ENCODE measurements around the gene CACNA1B.
"Not testable (repeated sequence)": the region's sequence is repeated elsewhere in the genome, so short reads cannot be mapped to it uniquely, and the experiment has no call there.

The CACNA1B gene

DNA sequence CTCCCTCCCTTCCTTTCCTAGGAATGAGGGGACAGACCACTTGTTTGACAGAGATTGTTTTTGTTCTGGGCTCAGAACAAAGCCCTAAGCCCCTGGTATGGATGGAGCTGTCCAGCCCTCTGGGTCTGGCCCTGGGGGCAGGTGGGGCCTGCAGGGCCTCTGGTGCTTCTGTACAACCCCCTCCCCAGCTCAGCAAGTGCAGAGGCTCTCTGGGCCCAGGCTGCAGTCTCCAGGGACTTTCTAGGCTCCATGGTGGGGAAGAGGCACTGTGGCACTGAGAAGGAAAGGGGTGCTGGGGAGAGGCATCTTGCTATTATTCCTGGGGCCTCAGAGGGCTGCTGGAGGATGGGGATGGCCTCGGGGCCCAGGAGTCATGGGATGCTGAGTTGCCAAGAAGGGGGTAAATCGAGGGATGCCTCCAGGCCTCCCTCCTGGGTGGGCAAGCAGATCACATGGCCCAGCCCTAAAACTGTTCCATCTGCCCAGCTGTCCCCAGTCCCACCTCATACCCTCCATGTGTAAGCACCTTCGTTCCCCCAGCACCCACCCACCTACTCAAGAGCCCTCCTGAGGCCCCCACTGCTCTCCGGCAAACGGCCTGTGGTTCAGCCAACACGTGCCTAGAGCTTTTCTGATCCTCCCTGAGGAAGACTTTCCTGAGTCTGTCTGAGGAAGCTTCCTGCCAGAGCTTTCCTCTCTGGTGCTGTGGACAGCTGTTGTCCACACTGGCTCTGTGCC is 225.7 kb downstream of the CACNA1B start:
- DNase-seq: no peak

DNA sequence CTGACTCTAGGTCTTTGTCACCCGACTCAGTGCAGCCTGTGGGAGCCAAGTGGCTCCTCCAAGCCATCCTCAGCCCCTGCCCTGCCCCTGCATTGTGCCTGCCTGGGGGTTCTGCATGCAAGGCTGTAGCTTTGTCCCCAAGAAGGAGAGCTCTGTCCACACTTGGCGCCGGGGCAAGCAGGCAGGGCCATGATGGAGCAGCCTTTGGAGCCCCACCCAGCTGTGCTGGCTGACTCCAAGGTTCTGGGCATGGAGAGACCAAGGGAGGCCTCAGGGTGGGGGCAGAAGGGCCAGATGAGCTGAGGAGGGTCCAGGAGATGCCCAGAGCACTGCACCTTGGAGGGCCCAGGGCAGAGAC is 226.2 kb downstream of the CACNA1B start:
- DNase-seq: no peak

DNA sequence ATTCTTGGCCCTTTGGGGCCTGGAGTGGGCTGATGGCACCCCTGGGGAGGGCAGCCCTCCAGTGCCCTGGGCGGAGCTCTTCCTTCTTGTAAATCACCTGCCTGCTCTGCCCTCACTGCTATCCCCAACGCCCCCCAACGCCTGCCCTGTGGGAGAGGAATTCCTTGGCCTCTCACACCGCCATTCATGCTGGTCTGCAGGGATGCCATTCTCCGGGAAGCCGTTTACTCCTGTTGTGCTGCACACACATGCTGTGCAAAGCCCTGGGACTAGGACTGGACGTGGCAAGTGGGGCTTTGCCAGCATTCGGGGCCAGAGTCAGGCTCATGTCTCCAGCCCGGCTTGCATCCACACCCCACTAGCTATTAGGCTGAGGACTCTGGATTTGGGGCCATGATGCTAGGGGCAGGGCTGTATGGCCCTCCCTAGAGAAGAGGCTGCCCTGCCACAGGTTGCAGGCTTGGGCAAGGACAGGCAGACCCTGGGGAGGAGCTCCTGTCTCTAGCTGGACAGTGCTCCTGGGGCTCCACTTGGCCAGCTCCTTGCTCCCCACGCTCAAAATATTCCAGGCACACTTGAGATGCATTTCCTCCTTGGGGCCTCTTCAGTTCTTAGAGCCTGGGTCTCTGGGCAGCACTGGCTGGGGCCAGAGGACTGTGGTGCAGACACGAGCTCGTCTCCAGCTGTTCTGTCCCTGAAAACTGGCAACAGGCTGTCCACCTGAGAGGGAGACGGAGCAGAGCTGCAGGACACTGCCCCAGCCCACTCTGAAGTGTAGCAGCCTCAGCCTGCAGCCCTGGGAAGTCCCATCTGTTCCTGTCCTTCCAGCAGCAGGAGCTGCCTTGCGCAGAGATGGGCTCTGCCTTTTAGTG is 226.9 kb downstream of the CACNA1B start:
- DNase-seq: no peak

DNA sequence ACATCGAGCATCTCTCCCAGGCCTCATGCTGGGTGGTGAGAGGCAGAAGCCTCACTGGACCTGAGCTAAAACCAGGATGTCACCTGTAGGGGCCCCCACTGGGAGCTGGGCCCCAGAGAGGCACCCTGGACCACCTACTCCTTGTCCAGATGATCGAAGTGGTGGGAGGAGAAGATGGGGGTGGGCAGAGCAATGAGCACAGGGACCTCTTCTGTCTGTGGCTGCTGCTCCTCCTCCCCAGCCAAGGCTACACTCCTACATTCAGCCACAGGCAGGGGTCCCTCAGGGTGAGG is 227.5 kb downstream of the CACNA1B start:
- no peak for DNase-seq

DNA sequence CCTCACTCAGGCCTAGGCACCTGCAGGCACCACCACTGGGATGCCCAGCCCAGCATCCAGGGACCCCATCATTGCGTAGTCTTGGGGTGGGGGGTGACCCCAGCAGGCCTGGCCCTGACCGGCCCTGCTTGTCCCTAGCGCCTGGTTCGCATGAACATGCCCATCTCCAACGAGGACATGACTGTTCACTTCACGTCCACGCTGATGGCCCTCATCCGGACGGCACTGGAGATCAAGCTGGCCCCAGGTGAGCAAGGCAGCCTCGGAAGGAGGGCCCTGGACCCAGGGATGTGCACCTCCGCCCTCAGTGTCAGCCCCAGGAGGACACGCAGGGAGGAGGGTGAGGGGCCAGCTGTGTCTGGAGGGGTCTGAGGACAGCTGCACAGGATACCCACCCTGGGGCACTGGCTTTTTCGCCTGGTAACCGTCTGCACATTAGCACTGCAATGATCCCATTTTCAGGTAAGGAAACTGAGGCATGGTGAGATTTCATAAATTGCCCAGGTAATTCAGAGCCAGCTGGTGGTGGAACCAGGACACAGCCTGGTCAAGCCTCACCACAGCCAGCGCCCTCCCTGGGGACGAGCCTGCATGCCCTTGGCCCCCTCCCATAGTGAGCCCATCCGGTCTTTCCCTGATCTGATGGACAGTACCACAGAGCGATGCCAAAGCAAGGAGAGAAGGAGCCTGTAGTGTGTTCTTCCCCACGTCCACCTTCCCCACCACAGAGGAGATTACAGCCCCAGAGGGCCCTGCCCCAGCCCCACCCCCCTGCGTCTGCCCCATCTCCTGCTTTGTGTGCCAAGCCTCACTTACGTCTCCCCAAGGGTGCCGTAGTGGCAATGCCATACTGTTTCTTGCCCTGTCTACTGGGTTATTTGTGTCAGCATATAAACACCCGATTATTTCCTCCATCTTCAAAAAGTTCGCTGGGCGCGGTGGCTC is 228.3 kb downstream of the CACNA1B start:
- no peak for DNase-seq

DNA sequence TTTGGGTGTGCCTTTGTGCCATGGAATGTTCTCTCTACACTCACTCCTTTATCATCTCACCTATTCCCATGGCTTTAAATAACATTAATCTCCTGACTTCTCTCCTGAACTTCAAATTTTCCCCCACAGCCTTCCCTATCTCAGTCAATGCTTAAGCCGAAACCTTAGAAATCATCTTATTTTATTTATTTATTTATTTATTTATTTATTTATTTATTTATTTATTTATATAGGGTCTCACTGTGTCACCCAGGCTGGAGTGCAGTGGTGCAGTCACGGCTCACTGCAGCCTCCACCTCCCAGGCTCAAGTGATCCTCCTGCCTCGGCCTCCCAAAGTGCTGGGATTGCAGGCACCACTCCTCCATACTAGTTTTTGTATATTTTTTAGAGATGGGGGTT is 229.5 kb downstream of the CACNA1B start:
- not testable (repeated sequence) for DNase-seq

DNA sequence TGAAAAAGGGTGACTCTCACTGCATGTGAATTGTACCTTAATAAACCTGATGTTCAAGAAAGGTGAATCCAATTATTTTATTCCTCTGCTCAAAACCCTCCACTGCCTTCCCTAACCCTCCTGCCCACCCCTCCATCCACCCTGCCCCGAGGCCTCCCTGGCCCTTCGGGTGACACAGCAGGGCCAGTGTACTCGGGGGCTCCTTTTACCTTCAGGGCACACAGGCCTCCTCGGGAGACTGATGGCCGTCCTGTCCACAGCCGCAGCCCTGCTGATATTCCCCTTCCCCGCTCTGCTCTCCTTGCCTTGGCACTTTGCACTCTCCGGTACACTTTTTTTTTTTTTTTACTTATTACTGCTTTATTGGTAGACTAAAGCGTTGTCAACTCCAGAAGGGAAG is 234.0 kb downstream of the CACNA1B start:
- DNase-seq: no peak

DNA sequence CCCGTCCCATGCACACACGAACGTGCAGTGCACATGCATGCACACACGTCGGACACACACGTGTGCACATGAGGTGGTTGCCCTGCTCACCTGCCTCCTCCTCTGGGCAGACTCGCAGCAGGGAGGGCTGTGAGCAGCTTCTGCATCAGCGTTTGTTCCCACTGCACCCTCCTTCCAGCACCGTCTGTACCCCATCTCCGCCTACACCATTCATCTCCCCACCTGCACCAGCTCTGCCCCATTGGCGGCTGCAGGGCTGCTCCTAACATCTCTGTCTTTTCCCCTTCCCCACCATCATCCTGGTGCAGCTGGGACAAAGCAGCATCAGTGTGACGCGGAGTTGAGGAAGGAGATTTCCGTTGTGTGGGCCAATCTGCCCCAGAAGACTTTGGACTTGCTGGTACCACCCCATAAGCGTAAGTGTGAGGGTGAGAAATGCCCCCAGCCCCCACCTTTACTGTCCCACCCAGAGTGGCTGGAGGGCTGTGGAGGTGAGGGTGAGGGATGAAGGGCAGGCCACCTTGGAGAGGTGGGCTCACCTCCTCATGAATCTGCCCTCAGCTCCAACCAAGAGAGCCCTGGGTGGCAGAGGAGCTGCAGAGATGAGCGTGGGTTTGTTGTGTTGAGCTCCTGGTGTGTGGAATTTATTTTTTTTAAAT is 234.6 kb downstream of the CACNA1B start:
- DNase-seq: no peak

DNA sequence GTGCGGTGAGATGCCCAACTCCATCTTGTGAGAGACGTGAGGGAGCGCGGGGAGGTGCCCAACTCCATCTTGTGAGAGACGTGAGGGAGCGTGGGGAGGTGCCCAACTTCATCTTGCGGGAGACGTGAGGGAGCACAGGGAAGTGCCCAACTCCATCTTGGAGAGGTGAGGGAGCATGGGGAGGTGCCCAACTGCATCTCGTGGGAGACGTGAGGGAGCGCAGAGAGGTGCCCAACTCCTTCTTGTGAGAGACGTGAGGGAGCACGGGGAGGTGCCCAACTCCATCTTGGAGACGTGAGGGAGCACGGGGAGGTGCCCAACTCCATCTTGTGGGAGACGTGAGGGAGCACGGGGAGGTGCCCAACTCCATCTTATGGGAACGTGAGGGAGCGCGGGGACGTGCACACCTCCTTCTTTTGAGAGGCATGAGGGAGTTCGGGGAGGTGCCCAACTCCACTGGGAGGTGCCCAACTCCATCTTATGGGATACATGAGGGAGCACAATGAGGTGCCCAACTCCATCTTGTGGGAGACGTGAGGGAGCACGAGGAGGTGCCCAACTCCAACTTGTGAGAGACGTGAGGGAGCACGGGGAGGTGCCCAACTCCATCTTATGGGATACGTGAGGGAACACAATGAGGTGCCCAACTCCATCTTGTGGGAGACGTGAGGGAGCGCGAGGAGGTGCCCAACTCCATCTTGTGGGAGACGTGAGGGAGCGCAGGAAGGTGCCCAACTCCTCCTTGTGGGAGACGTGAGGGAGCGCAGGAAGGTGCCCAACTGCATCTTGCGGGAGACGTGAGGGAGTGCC is 235.4 kb downstream of the CACNA1B start:
- DNase-seq: no peak

DNA sequence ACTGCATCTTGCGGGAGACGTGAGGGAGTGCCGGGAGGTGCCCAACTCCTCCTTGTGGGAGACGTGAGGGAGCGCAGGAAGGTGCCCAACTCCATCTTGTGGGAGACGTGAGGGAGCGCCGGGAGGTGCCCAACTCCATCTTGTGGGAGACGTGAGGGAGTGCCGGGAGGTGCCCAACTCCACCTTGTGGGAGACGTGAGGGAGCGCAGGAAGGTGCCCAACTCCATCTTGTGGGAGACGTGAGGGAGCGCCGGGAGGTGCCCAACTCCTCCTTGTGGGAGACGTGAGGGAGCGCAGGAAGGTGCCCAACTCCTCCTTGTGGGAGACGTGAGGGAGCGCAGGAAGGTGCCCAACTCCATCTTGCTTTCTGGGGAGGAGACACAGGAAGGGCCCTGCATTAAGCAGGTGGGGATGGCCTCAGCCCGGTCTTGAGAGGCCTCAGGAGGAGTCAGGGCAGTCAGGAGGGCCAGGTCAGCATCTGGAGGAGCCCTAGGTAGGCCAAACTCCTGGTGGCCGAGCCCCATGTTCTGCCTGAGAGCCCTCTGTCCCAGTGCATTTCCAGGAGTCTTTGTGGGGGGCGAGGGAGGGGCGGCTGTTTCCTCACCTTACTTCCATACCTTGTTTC is 236.2 kb downstream of the CACNA1B start:
- not testable (repeated sequence) for DNase-seq

DNA sequence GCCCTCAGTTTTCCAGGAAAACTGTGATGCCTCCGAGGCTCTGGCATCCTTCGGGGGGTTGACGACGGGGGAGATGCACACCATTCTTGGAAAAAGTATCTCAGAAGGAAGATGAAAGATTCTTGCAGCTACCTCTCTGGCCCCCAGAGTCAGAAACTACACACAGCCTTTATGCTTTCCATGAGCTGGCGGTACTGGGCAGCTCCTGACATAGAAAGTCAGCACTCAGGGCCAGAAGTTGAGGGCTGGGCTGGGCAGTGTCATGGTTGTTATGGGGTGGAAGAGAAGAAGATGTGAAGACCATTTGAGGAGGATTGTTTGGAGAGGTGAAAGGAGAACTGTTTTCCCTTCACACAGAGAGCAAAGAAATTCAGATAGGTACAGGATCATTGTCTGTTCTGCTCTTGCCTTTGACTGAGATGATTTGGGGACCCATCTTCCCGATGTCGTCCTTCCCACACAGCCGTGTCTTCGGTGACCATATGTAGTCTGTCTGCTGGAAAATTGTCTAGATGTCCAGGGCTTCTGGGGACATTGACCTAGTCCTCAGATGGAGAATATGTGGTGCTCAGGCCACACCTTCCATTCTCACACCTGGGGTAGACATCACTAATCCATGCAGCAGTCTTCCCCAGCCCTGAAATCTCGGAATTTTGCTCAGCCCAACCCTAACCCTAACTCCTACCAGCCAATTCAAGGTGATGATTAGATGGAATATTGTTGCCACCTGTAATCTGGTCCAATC is 237.1 kb downstream of the CACNA1B start:
- DNase-seq: no peak

DNA sequence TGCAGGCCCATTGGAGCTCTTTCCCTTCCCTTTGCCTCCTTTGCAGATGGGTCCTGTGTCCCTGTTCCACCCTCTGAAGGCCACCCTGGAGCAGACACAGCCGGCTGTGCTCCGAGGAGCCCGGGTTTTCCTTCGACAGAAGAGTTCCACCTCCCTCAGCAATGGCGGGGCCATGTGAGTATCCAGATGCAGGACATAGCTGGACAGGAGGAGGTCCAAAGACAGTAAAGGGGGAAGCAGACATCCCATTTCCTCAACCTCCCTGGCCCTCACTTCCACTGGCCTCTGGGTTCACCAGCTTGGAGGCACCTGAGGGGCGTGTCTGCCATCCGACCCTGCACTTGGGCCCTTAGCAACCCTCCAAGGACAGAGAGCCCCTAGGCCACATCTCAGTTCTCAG is 237.9 kb downstream of the CACNA1B start:
- no peak for DNase-seq

DNA sequence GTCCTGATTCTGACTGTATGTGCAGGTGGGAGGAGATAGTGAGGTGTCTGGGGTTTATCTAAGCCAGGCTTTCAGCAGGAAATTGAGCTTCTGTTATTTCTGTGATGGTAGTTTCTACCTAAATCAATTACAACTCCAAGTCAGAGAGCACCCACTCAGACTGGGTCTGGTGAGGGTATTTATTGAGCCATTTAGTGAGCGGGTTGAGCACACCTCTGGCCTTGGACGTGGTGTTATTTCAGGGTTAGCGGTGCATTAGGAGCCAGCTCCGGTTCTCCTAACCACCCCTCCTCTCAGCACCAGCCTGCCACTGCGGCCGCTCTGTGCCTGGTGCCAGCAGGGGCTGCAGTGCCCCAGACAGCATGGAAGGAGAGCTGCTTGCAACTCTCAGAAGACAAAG is 238.9 kb downstream of the CACNA1B start:
- no peak for DNase-seq

DNA sequence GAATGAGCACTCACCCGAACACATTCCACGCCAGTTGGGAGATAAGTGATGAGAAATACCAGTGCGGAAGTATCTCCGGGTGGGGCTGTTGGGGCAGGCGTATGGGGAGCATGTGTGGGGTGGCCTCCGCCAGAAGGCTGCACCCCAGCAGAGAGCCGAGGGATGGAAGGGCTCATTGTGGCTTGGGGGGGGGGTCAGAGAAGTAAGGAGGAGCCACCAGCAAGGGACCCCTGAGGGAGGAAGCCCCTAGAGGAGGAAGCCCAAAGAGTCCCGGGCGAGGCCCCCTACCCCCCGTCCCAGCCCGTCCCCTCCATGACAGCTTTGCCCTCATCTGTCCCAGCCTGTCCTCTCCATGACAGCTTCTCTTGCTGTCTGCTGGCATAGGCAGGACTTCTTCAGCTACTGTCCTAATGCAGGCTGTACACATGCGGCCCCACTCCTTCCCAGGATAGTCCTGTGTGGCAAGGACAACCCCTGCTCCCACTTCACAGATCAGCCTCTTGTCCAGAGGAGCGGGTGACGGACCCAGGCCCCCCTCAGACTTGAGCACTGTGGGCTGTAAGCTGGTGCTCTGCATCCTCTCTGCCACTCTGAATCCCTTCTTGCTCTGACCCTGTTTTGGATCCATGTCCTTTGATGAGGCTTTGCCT is 239.6 kb downstream of the CACNA1B start:
- DNase-seq: no peak

DNA sequence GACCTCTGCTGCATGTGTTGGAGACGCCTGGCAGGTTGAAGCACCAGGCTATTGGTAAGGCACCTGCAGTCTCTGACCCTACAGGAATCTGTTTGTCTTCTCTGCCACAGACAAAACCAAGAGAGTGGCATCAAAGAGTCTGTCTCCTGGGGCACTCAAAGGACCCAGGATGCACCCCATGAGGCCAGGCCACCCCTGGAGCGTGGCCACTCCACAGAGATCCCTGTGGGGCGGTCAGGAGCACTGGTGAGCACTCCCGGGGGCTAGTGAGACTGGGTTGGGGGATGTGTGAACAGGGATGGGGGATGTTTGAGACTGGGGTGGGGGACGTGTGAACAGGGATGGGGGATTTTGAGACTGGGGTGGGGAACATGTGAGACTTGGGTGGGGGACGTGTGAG is 240.3 kb downstream of the CACNA1B start:
- no peak for DNase-seq

DNA sequence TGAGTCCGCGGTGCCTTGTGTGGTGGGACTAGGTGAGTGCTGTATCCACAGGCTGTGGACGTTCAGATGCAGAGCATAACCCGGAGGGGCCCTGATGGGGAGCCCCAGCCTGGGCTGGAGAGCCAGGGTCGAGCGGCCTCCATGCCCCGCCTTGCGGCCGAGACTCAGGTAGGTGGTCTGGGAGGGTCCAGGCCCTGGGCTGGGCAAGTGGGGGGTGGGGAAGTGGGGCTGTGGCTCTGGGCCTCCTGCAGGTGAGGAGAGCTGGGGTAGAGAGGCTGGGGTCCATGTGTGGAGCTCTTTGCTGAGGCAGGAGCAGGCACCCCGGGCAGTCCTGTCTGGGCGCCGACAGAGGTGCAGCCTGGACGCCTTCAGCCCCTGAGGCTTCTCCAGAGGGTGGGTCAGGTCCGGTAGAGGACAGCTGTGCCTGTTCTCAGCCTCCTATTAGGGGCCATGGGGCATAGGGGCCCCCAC is 241.1 kb downstream of the CACNA1B start:
- DNase-seq: no peak

DNA sequence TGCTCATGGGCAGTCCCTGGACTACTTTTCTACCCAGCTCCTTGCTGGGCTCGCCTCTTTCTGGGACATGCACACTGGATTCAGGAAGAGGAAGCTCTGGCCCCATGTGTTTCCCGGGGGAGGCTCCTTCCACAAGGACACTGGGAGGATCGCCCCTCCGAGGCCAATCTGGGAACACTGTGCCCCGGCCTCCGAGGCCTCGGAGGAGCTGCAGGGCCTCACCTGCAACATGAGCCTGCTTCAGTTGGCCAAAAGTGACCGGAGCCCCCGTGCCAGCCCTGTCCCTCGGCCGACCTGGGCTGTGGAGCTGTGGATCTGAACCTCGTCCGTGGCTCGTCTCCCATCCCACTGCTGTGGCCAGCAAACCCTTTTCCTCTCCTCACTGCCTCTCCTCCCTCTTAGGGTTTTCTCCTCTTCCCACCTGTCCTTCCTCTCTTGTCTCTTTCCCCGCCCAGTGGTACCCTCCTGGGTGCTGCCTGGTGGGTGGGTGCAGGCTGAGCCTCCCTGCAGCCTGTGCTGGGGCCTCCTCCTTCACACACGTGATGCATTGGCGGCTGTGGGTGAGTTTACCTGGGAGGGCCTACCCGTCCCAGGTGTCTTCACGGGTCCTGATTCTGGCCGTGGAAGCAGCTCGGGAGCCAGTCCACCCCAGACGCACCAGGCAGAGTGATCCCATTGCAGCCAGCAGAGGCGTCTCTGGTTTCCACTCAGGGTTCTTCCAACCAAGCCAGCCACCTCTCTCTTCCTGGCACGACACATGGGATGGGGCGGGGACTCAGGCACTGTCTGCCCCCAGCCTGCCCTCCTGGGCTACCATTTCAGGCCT is 241.8 kb downstream of the CACNA1B start:
- DNase-seq: no peak

DNA sequence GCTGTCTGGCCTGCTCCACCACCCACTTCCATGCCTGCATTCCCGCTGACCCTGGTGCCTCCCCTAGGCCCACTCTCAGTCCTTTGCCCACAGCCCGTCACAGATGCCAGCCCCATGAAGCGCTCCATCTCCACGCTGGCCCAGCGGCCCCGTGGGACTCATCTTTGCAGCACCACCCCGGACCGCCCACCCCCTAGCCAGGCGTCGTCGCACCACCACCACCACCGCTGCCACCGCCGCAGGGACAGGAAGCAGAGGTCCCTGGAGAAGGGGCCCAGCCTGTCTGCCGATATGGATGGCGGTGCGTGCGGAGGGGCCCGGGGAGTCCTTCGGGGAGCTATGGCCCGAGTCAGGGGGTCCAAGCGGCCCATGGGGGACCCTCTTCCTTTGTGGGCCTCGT is 242.5 kb downstream of the CACNA1B start:
- no peak for DNase-seq

All from inflammatory macrophage treated with lipopolysaccharide for 1 hour (primary cell).